Hematopoietic multipotent progenitor cell treated with erythropoietin and hydrocortisone succinate and interleukin-3 and kit ligand, for 8 days (in vitro differentiated cells): Measurements from ENCODE around the gene MICA.

ENCODE experiments used
- DNase-seq: peaks from one replicate; pipeline ENCODE4 v3.0.0-alpha.2; 2015

Gene MICA

DNA sequence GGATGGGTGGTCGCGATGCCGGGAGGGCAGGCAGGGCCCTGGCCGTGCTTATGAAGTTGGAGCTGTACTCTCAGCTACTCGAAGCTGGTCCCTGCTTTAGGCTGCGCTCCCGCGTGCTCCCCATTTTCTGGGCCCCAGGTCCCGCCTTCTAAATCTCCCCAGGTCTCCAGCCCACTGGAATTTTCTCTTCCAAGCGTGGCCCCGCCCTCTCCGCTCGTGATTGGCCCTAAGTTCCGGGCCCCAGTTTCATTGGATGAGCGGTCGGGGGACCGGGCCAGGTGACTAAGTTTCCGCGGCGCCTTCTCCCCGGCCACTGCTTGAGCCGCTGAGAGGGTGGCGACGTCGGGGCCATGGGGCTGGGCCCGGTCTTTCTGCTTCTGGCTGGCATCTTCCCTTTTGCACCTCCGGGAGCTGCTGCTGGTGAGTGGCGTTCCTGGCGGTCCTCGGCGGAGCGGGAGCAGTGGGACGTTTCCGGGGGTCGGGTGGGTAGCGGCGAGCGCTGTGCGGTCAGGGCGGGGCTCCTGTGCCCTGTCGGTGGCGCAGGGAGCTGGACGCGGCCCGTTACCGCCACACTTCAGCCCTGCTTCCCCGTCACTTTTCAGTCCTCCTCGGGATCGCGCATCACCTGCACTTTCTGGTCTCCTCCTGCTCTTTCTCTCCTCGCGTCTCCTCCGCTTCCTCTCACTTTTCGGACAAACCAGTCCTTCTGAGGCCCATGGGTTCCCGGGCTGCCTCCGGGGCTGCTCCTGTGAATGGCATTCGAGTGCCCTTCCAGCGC, at the start of gene MICA:
Gene MICA (plus strand): TSS at position 313 of the 778 bp plus-strand sequence. CDS start 38 bp downstream, at position 351.
- peak; percentile 86 for DNase-seq

DNA sequence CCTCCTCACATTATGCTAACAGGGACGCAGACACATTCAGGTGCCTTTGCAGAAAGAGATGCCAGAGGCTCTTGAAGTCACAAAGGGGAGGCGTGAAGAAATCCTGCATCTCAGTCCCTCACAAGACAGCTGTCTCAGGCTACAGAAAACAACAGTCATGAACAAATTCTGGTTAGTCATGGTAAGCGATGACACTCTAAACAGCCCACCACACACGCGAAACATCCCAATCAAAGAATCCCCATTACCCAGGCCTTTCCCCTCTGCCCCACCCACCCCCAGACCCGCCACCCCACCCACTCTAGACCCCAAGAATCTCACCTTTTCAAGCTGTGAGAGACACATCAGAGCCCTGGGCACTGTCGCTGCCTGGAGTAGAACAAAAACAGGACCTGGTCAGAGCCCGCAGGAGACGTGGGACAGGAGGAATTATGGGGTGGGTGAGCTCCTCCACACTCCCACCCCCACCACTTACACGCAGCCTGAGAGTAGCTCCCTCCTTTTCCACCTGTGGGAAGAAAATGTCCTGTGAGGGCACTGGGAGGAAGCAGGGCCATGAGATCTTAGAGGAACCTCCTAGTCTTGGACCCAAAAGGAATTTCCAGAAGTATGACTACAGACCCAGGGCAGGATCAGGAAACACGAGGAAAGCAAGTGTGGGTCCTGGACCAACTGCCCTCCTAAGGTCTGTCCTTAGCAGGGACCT, 49.1 kb upstream of the MICA start:
- no peak for DNase-seq

DNA sequence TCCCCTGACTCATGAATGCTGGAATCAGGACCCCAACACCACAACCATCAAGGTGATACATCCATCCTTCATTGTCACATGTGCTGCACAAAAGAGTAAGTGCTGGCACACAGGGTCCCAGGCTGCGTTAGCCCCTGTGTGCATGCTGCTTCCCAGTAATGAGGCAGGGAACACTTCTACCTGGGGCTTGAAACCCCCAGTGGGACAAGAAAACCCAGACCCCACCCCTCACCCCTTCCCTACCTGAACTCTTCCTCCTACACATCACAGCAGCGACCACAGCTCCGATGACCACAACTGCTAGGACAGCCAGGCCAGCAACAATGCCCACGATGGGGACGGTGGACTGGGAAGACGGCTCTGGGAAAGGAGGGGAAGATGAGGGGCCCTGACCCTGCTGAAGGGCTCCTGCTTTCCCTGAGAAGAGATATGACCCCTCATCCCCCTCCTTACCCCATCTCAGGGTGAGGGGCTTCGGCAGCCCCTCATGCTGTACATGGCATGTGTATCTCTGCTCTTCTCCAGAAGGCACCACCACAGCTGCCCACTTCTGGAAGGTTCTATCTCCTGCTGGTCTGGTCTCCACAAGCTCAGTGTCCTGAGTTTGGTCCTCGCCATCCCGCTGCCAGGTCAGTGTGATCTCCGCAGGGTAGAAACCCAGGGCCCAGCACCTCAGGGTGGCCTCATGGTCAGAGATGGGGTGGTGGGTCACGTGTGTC, 48.4 kb upstream of the MICA start:
- DNase-seq, result no peak

DNA sequence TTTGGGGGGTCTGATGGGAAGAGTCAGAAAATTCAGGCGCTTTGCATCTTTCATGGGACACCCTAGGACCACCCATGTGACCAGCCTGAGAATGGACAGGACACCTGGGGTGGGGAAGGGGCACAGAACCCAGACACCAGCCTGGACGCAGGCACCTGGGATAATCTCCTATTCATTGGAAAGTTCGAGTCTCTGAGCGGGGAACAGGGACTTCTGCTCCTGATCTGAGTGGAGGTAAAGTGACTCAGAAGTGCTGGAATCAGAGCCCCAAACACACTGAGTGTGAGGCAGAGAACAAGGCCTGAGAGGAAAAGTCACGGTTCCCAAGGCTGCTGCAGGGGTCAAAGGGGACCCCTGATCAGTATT, 47.8 kb upstream of the MICA start:
- no peak for DNase-seq

DNA sequence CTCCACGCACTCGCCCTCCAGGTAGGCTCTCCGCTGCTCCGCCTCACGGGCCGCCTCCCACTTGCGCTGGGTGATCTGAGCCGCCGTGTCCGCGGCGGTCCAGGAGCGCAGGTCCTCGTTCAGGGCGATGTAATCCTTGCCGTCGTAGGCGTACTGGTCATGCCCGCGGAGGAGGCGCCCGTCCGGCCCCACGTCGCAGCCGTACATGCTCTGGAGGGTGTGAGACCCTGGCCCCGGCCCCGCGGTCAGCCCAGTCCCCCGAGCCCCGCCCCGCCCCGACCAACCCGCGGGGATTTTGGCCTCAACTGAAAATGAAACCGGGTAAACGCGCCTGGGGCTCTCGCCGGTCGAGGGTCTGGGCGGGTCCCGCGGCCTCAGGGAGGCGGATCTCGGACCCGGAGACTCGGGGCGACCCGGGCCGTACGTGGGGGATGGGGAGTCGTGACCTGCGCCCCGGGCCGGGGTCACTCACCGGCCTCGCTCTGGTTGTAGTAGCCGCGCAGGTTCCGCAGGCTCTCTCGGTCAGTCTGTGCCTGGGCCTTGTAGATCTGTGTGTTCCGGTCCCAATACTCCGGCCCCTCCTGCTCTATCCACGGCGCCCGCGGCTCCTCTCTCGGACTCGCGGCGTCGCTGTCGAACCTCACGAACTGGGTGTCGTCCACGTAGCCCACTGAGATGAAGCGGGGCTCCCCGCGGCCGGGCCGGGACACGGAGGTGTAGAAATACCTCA, 47.0 kb upstream of the MICA start:
- DNase-seq, result no peak

DNA sequence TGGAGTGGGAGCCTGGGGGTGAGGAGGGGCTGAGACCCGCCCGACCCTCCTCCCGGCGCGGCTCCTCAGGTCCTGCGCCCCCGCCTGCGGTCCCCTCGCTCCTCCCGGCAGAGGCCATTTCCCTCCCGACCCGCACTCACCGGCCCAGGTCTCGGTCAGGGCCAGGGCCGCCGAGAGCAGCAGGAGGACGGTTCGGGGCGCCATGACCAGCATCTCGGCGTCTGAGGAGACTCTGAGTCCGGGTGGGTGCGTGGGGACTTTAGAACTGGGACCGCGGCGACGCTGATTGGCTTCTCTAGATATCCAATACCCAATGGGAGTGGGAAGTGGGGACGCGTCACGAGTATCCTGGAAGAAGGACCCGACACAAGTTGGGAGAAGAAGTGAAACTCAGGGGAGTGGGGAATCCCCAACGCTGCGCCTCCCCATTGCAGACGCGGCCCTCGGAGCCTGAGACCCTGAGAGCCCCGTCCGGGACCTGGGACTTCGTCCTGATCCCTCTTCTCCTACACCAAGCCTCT, 46.4 kb upstream of the MICA start, which contains the start of gene HLA-B:
Gene HLA-B (minus strand): TSS at position 234 of the 521 bp plus-strand sequence. CDS start 21 bp downstream, at position 213.
- peak; percentile 82 for DNase-seq

DNA sequence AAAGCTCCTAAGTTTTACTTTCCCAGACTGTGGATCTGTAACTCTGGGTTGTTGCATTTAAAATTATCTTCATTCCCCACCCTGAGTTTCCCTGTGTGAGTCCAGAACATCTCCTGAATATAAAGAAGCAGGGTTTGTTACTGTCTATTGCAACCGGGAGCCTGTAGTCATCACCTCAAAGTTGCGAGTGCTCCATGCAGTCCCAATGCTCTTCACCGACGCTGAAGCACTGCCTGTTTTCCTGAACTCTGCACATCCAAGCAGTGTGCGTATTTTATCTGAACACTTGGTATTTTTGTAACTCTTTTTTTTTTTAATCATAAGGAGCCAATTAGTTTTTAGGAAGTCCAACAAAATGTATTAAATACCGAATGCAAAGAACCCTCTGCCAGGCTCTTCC, 45.5 kb upstream of the MICA start:
- no peak for DNase-seq

DNA sequence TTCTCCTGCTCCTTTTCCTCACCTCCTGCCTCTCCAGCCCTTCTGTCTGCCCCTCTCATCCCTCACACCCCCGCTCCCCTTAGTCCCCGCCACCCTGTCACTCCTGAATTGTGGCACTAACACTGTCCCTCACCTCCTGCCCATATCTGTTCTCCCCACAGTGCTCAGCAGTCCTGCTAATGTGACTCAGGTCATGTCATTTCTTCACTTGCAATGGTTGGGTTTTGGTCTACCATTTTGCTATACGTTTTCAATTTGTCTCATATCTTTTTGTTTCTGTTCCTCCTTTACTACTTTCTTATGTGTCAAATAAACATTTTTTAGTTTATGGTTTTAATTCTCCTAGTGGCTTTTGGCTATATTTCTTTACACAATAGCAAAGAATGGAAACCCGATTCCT, 45.1 kb upstream of the MICA start:
- DNase-seq, result no peak

DNA sequence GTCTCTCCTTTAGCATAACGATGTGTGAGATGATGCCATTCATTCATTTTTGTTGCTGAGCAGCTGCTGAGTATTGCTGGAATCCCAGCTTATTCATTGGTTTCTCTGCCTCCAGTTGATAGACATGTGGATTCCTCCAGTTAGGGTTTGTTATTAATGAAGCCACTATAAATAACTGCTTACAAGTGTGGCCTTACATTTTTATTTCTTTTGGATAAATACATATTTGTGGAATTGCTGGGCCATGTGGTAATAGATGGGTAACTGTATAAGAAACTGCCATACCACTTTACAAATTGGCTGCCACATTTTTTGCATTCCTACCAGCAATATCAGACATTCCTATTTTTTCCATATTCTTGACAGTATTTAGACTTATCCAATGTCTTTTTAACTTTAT, 43.8 kb upstream of the MICA start:
- DNase-seq, result no peak

DNA sequence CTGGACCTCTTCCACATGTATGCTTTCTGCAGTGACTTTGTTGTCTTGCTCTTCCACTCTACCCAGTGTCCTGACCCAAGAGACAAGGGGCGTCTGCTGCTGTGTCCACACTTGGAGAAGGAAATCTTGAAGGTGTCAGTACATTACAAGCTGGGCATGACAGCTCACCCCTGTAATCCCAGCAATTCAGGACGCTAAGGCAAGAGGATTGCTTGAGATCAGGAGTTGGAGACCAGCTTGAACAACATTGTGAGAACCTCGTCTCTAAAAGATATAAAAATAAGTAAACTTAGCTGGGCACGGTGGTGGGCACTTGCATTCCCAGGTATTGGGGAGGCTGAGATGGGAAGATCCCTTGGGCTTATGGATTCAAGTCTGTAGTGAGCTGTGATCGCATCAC, 40.6 kb upstream of the MICA start:
- no peak for DNase-seq

DNA sequence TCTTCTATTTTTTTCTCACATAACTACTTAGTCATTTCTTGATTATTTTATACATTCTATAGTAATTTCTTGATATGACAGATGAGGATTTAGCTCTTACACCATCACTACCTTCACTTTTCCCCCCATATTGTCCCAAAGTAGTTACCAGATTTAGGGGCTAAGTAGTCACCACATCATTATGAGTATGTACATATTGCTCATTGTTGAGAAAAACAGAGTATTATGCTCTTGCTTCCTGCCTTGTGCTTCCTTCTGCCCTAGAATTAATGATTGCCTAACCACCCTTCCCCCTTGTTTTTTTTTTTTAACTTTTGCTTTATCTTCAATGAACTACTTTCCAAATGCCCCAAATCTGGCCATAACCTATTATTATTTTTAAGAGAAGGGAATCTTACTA, 39.6 kb upstream of the MICA start:
- no peak for DNase-seq

DNA sequence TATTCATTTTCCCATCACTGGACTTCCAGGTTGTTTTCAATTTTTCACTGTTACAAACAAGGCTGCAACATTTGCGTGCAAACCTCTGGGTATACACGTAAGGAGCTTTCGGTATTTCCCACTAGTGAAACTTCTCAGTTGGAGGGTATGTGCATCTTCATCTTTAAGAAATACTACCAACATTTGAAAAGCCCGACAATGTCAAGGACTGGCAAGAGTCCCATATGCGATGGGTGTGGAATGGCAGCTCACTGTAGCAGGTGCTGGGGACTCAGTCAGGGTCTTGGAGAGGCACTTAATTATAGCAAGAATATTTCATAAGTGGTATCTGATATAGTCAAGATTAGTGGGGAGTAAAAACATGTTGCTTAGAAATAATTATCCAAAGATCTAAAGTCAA, 37.5 kb upstream of the MICA start:
- DNase-seq, result no peak

DNA sequence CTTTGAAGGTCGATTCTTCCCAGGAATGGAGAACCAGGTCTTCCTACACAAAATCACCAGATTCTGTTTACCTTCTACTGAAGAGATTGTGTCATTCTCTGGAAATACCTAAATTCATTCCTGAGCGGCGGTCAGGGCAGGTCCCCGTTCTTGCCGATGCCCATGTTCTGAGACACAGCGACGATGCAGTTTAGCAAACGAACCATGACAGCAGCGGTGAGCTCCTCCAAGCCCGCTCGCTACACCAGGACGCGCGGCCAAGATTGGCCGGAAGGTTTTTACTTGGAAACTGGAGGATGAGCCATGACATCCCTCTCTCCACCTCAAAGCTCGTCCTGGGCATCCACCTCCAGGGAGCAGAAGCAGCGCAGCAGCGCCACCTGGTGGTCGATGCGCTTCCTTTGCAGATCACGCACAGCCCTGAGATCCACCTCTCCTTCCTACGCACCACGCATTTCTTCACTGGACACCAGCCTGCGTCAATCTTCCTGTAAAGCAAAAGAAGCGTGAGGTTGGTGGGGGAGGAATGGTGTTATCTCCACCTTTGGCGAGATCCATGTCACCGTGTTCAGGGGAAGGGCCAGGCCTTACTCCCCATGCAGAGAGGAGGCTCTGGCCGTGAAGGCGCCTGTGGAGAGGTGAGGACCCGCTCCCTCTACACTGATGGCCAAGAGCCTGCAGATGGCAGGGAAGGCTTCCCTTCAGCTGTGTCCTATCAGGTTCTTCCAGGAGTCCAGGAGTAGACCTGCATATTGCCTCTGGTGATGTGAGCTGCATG, 36.5 kb upstream of the MICA start:
- peak; percentile 86 for DNase-seq

DNA sequence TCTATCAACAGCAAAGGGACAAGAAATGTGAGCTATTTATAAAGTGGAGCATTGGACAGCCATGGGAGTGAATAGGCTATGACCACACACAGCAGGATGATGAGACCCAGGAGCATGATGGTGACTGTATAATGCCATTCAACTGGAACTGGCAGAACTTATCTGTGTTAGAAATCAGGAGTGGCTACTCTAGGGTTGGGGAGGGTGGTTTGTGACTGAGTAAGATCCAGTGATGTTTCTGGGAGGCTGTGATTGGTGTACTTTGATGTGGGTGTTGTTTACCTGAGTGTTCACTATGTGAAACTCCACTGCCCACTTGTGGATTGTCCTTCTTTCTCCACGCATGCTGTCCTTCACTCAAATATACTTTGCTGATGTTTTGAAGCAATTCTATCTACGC, 34.9 kb upstream of the MICA start:
- DNase-seq, result no peak

DNA sequence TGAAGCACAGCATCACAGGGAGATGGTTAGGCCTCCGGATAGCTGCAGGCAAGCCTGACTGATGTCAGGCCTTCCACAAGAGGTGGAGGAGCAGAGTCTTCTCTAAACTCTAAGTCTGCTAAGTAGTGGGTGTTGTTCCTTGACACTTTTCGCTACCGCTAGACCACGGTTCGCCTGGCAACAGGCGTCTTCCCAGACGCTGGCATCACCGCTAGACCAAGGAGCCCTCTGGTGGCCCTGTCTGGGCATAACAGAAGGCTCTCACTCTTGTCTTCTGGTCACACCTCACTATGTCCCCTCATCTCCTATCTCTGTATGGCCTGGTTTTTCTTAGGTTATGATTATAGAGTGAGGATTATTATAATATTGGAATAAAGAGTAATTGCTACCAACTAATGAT, 29.3 kb upstream of the MICA start:
- DNase-seq, result peak; percentile 26

DNA sequence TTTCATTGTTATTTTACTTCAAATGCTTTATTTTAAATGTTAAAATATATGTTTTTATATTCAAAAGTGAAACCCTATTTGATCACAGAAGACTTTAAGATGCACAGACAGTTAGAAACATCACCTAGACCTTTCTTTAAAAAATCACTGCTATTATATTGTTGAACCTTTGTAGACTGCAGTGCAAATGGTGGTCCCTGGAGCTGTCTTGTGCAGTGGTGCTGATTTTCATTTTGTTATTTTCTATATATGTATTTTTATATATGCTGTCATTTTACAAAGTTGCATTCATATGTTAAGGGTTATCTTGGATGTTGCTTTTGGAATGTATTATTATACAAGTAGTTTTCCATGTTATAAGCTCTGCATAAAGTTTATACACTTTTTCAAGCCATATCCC, 27.7 kb upstream of the MICA start:
- no peak for DNase-seq

DNA sequence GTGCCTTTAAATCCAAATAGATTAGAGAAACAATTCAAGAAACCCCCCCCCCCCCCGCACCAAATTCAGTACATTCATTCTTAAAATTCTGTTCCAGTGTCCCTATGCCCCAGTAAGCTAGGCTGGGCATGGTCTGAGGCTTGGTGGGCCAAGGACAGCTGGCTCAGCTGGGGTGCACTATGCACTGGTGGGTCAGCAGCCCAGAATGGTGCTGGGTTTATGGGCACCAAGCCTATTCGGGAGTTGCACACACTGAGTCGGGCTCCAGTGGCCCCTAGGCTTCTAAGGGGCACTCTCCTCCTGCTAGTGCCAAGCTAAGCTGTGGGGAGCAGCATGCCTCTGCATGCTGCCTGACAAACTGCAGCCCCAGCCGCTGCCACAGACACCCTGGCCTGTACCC, 26.4 kb upstream of the MICA start:
- DNase-seq, result no peak

DNA sequence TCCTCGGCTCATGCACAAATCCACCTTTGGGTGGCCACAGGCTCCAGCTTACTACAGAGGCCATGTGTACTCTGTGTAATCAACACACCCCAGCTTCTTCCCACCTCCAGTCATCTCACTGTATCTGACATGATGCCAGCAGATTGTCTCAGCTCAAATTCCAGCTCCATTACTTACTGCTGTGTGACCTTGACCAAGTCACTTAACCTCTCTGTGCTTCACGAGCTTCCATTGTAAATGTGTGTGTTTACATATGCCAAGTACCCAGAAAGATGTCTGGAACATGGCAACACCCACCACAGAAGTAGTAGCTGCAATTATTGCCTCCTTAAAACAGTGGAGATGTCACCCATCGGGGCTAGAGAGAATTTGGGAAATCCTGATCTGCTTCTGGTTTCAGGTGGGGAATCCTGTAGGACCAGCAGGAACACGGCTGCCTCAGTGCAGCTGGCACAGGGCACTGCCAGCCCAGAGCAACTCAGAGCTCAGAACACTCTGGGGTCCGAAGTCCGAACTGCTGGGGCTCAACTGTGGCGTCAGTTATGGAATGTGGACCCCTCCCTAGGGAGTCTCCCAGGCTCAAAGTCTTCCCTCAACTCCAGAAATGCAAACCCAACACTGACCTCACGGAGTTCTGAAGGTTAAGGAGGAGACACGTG, 25.2 kb upstream of the MICA start:
- DNase-seq, result no peak

DNA sequence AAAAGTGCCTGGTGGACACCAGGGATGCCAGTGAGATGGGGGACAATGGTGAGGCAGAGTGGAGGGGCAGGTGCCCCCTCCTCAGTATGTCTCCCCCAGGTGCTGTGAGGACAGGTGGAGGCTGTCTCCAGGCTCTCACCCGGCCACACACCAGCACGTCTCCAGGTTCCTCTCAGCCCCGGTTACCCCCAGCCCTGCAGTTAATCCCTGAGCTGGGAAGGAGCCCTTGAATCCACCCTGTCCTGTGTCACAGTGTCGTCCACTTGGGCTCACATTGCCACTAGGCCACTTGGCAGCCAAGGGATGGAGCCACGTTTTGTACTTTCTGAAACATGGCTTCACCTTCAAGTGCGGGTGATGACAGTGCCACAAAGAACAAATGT, 24.7 kb upstream of the MICA start:
- no peak for DNase-seq

DNA sequence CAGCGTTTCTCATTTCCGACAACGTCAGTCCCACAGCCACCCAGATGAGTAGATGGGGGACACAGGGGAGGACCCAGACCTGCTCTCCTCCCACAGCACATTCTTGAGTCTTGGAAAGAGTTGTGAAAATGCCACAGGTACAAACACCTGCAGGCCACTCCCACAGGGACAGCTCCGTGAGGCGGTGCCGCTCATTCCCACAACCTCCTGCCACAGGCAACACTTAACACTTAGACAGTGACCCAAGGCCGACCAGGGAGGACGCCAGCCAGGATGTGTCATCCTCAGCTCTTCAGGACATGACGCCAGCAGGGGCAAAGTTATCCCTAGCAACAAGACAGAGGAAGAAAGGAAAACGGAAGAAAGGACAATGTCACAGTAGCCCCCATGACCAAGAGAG, 23.5 kb upstream of the MICA start:
- DNase-seq, result no peak

DNA sequence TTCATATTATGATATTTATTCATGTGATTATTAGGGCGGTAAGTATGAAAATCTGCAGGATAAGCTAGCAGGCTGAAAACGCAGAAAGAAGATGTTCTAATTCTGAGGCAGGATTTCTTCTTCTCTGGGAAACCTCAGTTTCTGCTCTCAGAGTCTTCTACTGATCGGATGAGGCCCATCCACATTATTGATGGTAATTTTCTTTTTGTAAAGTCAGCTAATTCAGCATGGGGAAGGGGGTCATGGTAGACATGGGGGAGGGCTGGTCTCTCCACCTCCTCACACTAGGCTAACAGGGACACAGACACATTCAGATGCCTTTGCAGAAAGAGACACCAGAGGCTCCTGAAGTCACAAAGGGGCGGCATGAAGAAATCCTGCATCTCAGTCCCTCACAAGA, 21.7 kb upstream of the MICA start:
- no peak for DNase-seq

DNA sequence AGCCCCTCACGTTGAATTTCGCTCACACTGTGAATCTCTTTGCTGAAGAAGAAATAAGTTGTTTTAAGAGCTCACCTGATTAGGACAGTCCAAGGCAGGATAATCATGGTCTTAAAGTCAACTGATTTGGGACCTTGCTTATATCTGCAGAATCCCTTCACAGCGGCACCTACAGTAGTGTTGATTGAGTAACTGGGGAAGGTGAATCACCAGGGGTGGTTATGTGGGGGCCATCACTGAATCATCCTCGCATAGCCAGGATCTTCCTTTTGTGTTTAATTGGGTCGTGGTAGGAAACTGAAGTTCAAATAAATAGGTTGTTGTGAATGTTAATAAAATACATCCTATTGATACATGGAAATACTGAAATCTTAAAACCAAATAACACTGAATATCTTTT, 20.2 kb upstream of the MICA start:
- DNase-seq, result no peak
